COR-L47 (cell line): ENCODE measurements around the gene SLC4A3.

Experiments used
- DNase-seq: peaks from one replicate; lab custom pipeline; 2025; lab: John Stamatoyannopoulos, UW

Gene SLC4A3

GRCh38 chr2:219613461-219614070 lies 13.9 kb upstream of the SLC4A3 start:
- DNase-seq: no peak

DNA sequence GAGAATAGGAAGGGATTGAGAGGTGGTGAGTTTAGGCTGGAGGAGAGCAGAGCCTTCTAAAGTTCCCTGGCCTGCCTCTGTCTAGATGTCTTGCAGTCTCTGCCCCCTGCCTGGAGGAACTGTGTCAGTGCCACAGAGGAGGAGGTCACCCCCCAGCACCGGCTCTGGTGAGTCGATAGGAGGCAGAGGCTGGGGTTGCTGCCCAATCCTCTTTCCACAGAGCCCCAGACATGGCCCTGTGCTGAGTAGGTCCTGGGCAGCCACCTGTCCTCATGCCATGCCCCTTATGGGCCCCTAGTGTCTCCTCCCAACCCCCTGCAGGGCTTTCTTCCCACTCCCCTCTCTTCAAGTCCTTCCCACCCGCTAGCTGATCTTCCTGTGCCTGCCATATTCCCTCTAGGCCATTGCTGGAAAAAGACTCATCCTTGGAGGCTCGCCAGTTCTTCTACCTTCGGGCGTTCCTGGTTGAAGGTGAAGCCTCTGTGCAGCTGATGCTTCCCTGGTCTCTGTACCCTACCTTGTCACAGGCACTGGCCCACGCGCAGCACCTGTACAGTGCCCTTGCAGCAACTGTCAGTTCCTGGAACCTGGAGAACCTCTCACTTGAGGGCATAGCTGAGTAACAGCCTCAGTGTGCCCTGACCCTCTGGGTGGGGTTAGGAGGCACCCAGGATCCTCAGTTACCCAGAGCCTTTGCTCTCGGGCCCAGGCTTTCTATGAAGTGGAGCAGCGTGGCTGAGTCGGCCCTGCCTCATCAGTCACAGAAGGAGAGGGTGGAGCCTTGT lies 13.2 kb upstream of the SLC4A3 start:
- DNase-seq: no peak

DNA sequence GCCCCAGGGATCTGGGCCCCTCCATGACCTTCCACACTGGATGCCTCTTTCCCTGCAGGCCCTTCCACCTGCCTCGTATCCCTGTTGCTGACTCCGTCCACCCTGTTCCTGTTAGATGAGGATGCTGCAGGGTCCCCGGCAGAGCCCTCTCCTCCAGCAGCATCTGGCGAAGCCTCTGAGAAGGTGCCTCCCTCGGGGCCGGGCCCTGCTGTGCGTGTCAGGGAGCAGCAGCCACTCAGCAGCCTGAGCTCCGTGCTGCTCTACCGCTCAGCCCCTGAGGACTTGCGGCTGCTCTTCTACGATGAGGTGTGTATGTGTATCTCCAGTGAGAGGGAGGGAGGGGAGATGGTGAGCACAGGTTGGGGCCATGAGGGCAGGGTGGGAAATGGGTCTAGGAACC lies 12.4 kb upstream of the SLC4A3 start:
- DNase-seq: no peak

DNA sequence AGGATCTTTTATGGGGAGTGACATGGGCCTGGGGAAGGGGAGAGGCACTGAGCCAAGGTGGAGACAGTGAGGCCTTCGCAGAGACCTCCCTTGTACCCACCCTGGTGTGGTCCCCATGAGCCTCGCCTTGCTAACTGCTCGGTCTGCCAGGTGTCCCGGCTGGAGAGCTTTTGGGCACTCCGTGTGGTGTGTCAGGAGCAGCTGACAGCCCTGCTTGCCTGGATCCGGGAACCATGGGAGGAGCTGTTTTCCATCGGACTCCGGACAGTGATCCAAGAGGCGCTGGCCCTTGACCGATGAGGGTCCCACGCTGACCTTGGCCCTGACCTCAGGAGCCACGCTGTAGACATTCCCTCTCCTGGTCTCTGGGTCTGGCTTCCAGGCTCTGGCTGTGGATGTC lies 11.5 kb upstream of the SLC4A3 start:
- no peak for DNase-seq

DNA sequence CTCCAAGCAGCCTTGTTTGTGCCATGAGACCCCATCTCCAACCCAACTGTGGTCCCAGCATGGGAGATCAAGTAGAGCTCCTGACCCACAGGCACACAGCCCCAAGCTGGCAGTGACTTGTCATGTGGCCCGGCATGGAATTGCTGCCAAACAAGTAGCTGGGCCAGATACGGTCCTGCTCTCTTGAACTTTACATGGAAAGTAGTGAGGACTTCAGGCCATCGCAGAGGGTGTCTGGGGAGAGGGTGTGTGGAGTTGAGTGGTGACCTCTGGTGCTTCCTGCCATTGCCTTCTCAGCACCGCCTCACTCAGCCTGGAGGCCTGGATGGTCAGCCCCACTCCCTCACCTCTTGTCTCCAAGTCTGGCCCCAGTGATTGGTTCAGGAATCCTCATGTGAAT lies 10.9 kb upstream of the SLC4A3 start:
- no peak for DNase-seq

DNA sequence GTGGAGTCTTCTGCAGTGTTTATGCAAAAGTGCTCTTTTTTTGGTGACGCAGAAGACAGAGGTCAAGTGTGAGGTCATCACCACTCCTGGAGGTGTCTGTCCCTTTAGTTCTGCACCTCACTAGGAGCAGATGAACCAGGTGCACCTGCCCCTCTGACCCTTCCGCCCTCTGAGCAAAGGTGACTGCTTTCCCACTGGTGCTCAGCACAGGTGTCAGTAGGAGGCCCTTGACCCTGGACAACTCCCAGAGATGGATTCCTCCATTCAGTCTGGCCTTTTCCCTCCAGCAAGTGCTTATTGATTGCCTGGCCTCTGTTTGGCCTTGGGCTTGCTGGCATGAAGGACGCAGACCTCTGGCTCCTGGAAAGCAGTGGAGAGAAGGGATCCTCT lies 8.7 kb upstream of the SLC4A3 start:
- DNase-seq: no peak

- DNase-seq: no peak
These were observed 8.2 kb upstream of the SLC4A3 start for GRCh38 chr2:219619235-219619634.

DNA sequence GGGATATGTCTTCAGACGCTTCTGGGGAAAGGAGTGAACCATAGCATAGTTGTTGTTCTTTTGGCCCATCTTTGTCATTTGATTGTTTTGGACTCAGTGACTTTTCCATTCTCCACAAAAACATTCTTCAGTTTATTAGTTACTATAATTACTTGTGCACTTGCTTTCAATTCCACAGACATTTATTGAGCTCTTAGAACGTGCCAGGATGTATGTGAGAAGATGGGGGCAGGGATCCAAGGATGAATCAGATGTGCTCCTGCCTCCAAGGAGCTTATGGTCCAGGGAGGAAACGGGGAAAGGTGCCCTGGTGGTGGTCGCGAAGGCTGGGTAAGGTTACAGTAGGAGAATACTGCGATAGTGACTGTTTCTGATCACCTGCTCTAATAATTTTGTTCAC lies 6.9 kb upstream of the SLC4A3 start:
- DNase-seq: no peak

DNA sequence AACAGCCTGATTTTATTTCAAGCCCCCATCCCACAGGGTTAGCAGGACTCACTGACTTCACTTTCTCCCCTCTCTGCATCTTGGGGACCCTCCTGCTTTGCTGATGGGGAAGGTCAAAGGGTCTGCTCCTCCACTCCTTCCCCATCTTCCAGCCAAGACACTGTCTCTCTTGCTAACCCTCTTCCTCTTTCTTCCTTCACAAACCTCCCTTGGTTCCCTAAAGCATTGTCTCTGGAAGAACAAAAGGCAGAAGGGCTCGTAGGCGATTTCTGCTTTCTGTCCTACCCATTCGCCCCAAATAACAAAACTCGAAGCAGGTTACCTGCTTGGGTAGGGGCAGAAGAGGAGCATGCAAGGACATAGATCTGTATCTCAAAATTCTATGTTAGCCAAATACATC lies 5.5 kb upstream of the SLC4A3 start:
- no peak for DNase-seq

- no peak for DNase-seq
These were observed 5.0 kb upstream of the SLC4A3 start for GRCh38 chr2:219622472-219622871.

GRCh38 chr2:219624565-219624964 lies 2.9 kb upstream of the SLC4A3 start:
- no peak for DNase-seq

DNA sequence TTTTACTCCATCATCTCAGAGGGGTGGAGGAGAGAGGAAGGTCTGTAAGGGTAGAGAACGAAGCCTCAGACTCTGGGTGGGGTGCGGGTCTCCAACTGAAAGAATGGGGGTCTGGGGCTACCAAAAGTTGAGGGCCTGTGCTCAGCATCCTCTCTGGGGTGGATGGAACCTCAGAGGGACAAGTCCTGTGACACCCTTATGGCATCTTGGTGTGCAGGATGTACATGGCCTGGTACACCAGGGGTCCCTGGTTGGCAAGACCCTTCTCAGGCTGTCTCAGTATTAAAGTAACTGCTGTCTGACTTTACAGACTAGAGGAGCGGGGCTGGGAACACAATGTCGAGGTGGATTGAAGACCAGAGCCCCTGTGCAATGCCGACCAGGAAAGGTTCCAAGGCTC lies 2.3 kb upstream of the SLC4A3 start:
- DNase-seq: no peak

- no peak for DNase-seq
These were observed 890 bp upstream of the SLC4A3 start for GRCh38 chr2:219626540-219626939.

GRCh38 chr2:219628235-219628985 lies 980 bp downstream of the SLC4A3 start:
- no peak for DNase-seq

DNA sequence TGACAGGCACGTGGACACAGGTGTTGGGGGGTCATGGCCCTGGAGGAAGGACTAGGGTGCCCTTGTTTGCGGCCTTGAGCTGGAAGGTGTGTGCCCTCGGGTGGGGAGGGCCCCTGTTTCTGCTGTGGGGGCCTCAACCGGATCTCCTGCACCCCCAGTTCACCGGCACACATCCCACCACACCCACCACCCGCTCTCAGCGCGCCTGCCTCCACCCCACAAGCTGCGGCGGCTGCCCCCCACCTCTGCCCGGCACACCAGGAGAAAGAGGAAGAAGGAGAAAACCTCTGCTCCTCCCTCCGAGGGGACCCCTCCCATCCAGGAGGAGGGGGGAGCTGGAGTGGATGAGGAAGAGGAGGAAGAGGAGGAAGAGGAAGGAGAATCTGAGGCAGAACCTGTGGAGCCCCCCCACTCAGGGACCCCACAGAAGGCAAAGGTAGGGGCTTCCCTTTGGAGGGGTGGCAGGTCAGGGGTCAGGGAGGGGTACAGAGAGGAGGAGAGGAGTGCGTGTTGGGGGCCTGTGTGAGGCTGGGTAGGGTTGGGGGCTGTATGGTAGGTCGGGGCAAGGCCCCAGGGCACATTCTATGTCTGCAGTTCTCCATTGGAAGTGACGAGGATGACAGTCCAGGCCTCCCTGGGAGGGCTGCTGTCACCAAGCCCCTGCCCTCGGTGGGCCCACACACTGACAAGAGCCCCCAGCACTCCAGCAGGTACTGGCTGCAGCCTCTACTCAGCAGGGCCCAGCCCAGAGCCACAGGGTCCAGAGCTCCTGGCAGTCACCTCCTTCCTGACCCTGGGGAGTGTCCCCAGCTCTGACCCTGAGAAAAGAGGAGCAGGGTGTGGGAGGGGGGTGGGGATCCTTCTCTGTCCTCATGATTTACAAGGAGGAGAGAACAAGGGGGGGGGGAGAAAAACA lies 1.8 kb downstream of the SLC4A3 start:
- DNase-seq: no peak

DNA sequence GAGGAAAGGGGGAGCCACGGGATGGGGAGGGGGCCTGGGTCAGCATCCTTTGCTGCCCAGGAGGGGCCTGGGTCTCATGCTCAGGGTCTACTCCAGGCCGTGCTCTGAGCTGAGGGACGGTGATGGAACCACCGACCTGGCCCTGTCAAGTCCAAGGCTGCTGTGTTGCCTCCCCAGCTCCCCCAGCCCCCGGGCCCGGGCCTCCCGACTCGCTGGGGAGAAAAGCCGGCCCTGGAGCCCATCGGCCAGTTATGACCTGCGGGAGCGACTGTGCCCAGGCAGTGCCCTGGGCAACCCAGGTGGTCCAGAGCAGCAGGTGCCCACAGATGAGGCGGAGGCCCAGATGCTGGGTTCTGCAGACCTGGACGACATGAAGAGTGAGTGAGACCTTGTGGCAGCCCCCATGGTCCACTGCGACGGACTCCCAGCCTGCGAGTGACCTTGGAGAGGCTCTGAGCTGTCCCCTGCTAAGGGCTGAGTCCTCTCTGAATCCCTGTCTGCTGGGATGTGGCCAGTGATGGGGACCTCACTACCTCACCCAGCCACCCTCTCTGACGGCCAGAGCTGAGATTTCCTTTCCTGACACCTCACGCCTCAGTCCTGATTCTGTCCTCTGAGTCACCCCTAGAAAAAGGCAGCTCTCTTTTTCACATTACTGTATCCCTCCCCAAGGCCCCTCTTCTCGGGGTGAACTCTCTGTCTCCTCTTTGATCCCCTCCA lies 2.7 kb downstream of the SLC4A3 start:
- DNase-seq: no peak

- DNase-seq: no peak
These were observed 3.5 kb downstream of the SLC4A3 start for GRCh38 chr2:219630770-219631405.

GRCh38 chr2:219631406-219631891 lies 4.0 kb downstream of the SLC4A3 start:
- DNase-seq: no peak

DNA sequence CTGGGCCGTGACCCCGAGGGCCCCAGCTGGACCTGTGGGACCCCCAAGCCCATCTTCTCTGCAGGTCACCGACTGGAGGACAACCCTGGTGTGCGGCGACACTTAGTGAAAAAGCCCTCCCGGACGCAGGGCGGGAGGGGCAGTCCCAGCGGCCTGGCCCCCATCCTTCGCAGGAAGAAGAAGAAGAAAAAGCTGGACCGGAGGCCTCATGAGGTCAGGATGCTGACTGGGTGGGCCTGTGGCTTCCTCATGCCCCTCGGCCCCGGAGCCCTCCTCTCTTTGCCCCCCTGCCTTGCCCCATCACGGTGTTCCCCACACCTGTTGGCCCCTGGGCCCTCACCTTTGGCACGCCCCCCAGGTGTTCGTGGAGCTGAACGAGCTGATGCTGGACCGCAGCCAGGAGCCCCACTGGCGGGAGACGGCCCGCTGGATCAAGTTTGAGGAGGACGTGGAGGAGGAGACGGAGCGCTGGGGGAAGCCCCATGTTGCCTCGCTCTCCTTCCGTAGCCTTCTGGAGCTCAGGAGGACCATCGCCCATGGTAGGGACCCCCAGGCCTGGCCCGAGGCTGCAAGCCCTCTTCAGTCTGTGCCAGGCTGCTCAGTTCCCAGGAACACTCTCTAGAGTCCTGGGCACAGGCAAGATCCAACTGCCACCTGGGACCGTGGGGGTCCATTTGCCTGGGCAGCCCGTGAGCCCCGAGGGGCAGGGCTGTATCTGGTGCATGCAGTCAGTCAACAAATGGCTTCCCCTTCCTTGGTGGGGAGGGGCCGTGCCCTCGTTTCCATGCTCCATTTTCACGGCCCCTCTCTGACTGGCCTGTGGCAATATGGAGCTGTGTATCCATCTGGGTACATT lies 4.7 kb downstream of the SLC4A3 start:
- DNase-seq: no peak

- DNase-seq: no peak
These were observed 5.3 kb downstream of the SLC4A3 start for GRCh38 chr2:219632760-219633105.
